SK-N-SH treated with all-trans-retinoic acid at 6 μM for 48 hours (cell line): Measurements from ENCODE around the gene NUMB.

Source experiments
- CSDC2 ChIP-seq: fragments of 250-450 bp; sonication (Bioruptor Pico); IDR thresholded peaks from 2 replicates; pipeline ENCODE4 v1.5.0; 2020; ENCODE audit warnings: mild to moderate bottlenecking, moderate library complexity
- ESRRG ChIP-seq: fragments of 250-450 bp; sonication (Bioruptor Pico); IDR thresholded peaks from 2 replicates; pipeline ENCODE4 v1.6.1; 2021; ENCODE audit warnings: mild to moderate bottlenecking
- OSR1 ChIP-seq: fragments of 250-450 bp; sonication (Bioruptor Pico); IDR thresholded peaks from 2 replicates; pipeline ENCODE4 v1.8.0; 2022; ENCODE audit warnings: moderate library complexity, mild to moderate bottlenecking, inconsistent platforms
- PATZ1 ChIP-seq: fragments of 250-450 bp; sonication (Bioruptor Pico); IDR thresholded peaks from 2 replicates; pipeline ENCODE4 v1.8.0; 2020; ENCODE audit warnings: mild to moderate bottlenecking, moderate library complexity, borderline replicate concordance
- RARB ChIP-seq: fragments of 250-450 bp; sonication (Bioruptor Pico); IDR thresholded peaks from 2 replicates; pipeline ENCODE4 v1.8.0; 2021; ENCODE audit warnings: mild to moderate bottlenecking, moderate library complexity
- TCF4 ChIP-seq: fragments of 250-450 bp; sonication (Bioruptor Pico); IDR thresholded peaks from 2 replicates; pipeline ENCODE4 v1.8.0; 2021; ENCODE audit warnings: mild to moderate bottlenecking, moderate library complexity, borderline replicate concordance
- ZC3H10 ChIP-seq: fragments of 250-450 bp; sonication (Bioruptor Pico); IDR thresholded peaks from 2 replicates; pipeline ENCODE4 v1.5.1; 2021; ENCODE audit warnings: mild to moderate bottlenecking, moderate library complexity
- ZFP3 ChIP-seq: fragments of 250-450 bp; sonication (Bioruptor Pico); IDR thresholded peaks from 2 replicates; pipeline ENCODE4 v1.5.0; 2020; ENCODE audit warnings: mild to moderate bottlenecking, moderate library complexity
- ZFP30 ChIP-seq: fragments of 450-650 bp; formaldehyde crosslinking; IDR thresholded peaks from 2 replicates; pipeline ENCODE4 v1.5.0; 2022; ENCODE audit warnings: mild to moderate bottlenecking, moderate library complexity
- TF ChIP-seq, protein P1 (sequence below): fragments of 250-450 bp; sonication (Bioruptor Pico); IDR thresholded peaks from 2 replicates; pipeline ENCODE4 v1.5.1; 2021; ENCODE audit warnings: mild to moderate bottlenecking, moderate library complexity

DNA sequence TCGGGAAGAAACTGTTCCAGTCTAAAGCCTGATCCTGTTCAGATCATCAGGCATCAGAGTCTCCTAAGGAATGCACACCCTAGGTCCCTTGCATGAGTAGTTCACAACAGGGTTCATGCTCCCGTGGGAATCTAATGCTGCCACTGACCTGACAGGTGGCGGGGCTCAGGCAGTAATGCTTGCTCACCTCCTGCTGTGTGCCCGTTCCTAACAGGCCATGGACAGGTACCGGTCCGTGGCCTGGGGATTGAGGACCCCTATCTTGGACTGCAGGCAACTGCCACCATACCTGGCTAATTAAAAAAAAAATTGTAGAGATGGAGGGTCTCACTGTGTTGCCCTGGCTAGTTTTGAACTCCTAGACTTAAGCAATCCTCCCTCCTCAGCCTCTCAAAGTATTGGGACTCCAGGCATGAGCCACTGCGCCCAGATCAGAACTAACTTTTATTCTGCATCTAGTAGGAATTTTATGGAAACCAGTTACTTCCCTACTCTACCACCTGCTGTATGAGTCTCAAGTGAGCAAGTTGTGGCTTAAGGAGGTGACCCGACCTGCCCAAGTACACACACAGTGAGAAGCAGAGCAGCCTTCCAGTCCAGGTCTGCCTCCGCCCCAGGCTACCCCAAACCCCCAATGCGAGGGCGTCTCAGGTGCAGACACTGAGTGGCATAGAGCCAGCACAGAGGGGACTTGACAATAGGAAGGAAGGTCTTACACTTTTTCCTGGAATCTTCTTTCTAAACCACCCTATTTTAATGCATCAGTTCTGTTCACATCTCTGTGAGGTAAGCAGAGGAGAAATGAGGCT lies 223.6 kb downstream of the NUMB start:
- TF ChIP-seq PATZ1 (CRISPR knock-in tag): no peak
- no peak for TF ChIP-seq OSR1 (CRISPR knock-in tag)
- TF ChIP-seq TCF4 (CRISPR knock-in tag): no peak
- no peak for TF ChIP-seq RARB (CRISPR knock-in tag)
- TF ChIP-seq CSDC2 (CRISPR knock-in tag): no peak
- no peak for TF ChIP-seq ESRRG
- no peak for TF ChIP-seq ZFP30 (CRISPR knock-in tag)
- TF ChIP-seq ZC3H10: no peak
- TF ChIP-seq, protein P1, sequence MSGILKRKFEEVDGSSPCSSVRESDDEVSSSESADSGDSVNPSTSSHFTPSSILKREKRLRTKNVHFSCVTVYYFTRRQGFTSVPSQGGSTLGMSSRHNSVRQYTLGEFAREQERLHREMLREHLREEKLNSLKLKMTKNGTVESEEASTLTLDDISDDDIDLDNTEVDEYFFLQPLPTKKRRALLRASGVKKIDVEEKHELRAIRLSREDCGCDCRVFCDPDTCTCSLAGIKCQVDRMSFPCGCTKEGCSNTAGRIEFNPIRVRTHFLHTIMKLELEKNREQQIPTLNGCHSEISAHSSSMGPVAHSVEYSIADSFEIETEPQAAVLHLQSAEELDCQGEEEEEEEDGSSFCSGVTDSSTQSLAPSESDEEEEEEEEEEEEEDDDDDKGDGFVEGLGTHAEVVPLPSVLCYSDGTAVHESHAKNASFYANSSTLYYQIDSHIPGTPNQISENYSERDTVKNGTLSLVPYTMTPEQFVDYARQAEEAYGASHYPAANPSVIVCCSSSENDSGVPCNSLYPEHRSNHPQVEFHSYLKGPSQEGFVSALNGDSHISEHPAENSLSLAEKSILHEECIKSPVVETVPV: no peak
- no peak for TF ChIP-seq ZFP3 (CRISPR knock-in tag)
